Putamen (tissue), 1 donor: Measurements from ENCODE around the gene CYSTM1.

Experiments
- DNase-seq: peaks from one replicate; pipeline ENCODE4 v3.0.0-alpha.2; 2016; ENCODE audit warnings: low spot score

Gene CYSTM1, protein sequence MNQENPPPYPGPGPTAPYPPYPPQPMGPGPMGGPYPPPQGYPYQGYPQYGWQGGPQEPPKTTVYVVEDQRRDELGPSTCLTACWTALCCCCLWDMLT

DNA sequence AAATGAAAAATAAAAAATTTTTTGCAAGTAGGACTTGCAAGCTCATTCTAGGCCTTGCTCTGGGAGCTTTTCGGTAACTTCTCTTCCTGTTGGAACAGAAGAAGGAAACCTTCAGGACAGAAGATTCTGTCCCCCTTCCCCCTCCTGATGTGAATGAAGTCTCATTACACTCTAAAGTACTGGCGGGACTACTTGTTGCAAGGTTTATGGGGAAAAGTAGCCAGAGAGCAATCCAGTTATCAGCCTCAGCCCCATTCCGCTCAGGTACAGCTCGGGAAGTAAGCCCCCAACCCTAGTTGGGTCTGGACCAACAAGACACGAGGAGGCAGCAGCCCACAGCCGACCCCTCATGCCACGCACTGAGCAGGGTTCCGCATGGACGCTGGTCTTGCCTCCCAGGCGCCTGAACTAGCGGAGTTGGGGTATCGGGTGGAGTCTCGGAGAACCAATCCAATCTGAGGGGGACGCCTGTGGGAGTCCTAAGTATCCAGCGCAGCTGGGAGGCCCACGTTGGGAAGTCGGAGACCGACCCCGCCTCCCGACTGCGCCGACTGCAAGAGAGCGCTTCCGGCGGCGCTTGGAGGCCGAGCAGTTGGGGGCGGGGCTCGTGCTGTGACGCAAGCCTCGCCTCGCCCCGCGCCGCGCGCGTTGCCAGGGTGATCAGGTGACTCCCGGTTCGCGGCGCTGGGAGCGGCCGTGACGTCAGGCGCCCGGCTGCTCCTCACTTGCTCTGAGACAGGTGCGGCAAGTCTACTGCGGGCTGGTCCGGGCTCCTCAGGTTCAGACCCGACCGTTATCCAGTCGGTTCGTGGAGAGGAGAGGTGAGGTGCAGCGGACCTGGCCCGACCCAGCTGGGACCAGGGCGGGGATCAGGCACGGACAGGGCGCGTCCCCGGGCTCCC is at the start of gene CYSTM1:
TSS of gene CYSTM1 (plus strand) at position 724 of the 902 bp plus-strand sequence. CDS start 19,278 bp downstream, outside the sequence.
- DNase-seq, result peak; percentile 95

DNA sequence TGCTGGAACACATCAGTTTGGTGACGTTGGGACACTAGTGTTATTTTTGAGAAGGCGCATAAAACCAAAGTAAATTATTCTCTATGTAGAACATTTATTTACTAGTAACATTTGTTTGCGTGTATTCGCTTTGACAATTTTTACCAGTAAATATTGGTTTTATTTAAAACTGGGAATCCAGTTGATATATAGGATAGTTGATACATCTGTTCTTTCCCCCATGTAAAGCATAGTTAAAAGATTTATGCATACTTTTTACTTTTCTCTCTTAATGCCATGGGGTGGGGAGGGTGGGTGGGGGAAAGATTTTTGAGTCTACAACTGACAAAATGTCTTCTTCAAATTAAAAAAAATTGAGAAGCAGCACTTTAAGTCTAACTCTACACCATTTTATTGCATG is 49.4 kb upstream of the CYSTM1 start, which contains the start of gene IGIP:
TSS of gene IGIP (plus strand) at position 301 of the 400 bp plus-strand sequence. CDS start 2,540 bp downstream, outside the sequence.
- no peak for DNase-seq

DNA sequence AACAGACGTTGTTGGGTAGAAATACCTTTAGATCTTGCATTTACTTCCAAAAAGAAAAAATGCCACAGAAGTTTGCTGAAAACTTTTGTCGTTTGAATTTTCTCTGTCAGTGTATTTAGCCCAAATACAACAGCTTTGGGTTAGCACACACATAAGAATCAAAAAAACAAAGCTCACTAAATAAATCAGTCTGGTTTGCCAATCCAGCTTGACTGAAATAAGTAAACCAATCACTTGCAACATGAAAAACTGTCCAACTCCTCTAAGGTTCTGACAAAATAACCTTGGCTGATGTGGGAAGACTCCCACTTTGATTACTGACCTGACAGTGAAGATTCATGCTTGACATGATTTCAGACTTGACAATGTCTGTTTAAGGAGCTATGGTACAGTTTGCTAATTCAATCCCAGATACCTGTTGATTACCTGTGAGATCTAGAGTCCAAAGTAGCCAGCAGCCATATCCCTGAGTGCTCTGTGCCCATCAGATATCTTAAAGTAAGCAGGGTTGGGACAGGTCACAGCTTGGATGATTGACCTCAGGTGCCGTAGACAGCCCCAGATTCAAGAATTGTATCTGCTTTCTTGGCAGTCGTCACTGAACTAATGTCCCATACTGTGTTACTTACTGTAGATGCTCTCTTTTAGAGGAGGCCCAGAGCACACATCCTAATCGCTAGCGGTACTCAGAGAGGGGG is 48.5 kb upstream of the CYSTM1 start:
- no peak for DNase-seq

DNA sequence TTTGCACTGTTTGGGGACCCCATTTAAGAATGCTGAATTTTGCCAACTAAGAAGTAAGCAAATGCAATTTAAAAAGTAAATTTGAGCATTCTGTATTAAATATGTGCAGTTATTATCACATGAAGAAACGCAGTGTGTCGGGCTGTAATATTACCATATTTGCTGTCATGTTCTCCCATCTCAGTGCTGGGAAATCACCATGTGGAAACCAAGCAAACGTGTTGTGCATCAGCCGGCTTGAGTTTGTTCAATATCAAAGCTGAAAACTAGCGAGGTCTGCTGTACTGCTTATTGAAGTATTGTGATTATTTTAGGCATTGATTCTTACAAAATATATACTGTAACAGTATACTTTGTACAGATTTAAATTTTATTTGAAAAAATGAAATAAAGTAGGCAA is 46.6 kb upstream of the CYSTM1 start:
- no peak for DNase-seq

DNA sequence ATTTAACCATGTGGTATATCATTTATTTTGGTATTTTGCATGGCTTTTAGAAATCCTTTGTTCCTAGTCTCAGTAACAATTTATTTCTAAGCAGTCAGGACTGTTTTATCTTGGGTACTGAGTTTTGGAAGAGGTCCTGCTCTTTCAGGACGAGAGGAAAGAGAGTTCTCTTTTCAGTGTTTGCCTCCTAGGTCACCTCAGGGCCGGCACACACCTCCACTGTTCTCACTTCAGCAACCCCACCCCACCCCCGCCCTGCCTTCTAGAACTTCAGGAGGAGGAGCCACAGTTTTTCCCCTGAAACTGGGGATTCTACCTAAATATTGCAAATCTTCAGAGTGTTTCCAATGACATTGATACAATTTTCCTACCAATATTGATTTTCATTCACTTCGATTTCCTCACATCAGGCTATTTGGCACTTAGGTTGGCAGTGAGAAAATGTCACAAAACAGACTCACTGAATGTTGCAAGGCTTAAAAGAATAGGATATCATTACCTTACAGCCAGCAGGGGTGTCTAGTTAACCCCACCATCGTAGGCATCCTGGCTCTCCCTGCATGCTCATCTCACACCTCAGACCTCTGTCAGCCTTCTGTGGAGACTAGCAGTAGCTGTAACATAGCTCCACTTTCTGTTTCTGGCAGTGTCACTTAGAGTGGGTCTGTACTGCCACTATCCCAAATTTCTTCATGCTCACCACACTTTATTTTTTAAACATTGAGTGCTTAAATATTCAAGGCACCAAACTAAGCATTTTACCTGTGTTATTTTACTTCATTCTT is 43.8 kb upstream of the CYSTM1 start:
- no peak for DNase-seq

DNA sequence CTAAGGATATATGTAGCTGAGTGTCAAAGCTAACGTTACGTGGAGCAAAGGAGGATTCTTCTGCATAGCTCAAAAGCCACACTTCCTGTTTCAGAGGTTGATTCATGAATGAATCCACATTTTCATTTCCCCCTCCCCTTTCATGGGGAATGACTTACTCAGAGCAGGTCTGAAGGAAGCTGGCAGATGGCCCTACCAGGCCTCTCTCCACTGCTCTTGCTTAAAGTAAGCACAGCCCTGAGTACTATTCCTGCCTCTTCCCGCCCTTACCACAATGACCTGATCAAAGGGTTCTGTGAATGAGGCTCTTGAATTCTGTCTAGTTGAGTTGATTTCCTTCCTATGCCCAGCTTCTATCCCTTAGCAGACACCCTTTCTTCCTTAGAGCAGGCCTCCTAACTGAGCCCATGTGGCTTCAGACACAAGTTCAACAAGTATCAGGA is 43.0 kb upstream of the CYSTM1 start:
- DNase-seq, result no peak

DNA sequence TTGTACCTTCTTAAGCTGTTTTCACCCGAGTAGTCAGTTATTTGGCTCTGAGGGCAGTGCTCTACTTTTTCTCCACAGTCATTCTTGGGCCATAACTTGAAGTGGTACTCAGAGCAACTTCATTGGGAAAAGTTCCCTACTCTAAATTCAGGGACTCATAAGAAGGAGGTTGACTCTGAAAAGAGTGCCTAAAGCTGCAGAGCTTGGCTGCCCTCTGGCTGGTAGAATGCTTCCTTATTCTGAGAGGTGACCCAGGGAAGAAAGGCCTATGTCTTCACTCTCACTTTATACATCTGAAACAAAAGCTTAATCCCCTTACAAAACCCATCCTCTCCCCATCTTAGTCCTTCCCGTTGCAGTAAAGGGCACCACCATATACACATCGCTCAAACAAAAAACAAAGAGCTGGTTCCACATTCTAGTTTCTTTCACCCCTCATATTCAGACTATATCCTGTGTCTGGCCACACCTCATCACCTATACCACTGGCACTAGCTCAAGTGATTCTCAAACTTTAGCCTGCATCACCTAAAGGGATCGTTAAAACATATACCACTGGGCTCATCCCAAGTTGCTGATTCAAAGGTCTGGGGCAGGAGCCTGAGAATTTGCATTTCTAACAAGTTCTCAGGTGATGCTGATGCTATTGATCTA is 41.3 kb upstream of the CYSTM1 start:
- no peak for DNase-seq

DNA sequence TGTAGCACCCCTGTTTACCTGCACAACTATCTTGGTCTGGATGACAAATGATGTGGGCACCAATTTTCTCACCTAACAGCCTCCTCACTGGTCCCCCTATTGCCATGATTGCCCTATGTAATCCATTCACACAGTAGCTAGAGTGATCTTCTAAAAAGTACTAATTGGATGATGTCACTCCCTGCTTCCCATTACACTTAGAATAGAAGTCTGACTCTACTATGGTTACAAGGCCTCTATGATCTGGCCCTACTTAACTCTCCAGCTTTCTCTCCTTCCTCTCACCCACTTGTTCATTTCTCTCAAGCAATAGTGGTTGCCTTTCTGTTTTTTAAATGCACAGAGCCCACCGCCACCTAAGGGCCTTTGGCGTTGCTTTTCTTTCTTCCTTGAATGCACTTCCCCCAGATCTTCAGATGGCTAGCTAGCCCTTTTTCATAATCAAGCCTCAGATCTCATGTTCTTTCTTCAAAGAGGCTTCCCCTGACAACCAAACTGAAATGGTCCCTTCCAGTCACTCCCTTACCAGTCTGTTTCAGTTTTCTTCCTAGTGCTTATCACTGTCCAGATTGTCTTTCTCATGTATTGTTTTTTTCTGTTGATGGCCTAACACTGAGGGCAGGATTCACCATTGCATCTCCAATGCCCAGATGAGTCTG is 40.6 kb upstream of the CYSTM1 start:
- no peak for DNase-seq

DNA sequence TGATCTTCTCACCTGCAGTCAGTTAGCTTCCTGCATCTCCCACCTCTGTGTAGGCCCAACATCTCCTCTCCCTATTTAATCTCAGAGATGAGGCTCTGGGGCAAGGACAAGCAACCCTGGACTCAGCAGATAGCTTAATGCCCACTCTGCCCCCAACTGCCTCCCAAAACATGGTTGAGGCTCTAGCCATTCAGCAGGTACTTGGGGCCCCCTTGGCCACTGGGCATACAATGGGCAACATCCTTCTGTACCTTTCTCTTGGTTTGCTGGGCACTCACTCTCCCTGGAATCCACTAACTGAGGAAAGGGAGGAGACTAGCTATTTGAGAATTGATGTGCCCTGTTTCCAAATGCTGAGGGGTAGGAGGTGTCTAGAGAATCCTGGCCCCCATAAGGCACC is 39.9 kb upstream of the CYSTM1 start:
- DNase-seq, result no peak

DNA sequence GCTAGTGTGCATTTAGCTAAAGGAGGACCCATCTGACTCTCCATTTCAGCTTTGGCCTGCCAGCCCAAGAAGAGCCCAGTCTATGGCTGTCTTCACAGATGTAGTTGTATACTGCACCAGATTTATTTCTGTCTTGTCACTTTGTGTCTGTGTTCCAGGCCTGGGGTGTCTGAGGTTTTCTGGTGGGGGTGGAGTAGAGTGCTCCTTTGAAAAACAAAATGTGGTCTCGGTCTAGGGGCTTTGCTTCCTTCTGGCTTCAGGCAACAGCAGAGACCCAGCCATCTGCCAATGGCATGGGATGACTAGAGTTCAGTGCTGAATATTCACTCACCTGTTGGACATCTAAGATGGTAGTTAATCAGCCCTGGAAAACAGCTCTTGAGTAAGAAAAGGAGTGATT is 38.4 kb upstream of the CYSTM1 start:
- DNase-seq, result no peak

DNA sequence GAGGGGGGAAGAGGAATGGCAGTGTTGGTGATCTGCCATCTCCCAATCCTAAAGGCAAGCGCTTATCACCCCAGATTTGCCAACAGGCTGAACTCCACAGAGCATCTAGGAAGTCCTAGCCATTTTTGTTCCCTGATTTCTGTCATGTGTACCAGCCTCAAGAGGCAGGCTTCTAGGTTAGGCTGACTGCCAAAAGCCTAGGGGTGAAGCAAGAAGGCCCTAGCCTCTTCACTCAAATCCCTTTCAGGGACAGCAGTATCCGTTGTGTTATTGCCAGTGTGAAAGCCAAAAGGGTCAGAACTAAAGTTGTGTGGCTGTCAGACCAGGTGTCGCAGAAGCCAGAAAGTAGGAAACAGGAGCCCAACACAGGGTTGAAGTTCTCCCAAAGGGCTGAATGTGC is 34.6 kb upstream of the CYSTM1 start:
- DNase-seq, result no peak

DNA sequence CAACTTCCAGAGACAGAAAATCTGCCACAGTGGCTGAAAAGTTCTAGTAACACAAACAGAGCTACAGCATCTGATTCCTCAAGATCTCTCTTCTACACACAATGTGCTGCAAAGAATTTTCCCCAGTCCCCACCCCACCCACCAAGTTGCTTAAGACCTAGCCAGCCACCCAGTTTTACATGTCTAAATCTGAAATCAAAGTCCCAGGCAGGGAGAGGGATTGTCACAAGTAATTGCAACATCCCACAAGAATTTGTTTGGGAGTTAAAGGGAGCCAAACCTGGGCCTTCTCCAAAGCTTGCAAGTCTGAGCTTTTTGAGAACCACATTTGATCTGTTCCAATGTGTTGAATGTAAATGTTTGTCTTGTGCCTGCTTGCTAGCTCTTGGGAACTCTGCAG is 33.7 kb upstream of the CYSTM1 start:
- no peak for DNase-seq

DNA sequence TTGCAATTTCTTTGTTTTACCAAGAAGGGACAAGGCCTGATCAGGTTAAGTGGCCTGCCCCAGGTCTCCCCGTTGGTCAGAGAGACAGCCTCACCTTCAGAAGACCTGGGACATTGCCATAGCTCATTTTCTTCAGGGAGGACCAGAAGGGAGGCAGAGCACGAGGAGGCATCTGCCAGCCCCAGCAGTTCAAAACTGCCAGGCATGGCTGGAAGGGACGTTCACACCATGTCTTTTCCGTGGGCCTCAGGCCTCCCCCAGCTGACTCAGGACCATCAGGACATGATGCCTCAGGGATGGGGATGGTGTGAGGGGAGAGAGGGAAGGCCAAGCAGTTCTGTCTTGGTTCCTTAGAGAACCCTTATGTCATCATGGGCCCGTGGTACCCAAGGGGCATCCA is 32.7 kb upstream of the CYSTM1 start:
- no peak for DNase-seq

DNA sequence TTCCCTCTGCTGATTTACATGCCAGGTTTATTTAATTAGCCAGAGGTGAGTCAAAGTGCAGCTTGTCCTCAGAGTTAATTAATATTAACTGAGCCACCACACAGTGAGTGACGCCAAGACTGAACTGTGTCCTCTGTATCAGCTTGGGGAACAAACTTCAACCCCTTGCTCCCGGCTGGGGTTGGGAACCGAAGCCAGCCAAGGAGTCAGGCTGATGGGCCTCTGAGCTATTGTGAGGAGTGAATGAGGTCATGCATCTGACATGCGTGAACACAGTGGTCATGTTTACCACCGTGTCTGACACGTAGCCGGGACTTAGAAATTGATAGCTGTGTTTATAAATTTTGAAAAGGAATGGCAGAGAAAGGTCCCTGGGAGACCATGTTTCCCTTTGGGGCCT is 32.1 kb upstream of the CYSTM1 start:
- DNase-seq, result no peak

DNA sequence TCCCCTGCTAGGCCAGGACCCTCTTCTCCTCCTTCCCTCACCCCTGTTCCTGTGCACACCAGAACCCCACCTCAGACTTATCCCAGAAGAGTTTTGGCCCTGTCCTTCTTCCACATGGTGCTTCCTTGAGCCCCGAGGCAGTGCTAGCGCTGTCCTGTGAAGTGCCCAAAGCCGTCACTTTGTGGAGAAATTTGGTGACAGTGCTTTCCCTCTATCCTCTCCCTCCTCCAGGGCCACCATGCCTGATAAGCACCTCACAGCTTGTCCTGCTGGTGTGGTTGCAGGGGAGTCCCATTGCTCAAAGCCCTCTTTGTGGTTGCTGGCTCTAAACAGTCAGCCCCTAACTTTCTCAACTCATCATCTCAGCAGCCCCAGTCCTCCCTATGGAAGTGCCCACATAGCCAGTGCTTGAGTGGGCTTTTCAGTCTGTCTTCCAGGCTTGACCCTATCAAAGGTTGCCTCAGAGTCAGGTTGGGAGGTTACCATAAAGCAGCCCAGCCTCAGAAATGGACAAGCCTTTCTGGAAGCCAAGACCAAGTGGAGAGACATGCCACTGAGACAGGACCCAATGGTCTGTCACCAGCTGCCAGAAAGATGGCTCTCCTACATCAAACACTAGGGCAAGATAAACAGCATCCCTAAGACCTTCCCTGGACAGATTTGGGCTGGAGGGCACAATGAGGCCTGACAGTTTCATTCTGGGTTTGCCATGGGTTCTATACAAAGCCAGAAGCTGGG is 31.3 kb upstream of the CYSTM1 start:
- no peak for DNase-seq

DNA sequence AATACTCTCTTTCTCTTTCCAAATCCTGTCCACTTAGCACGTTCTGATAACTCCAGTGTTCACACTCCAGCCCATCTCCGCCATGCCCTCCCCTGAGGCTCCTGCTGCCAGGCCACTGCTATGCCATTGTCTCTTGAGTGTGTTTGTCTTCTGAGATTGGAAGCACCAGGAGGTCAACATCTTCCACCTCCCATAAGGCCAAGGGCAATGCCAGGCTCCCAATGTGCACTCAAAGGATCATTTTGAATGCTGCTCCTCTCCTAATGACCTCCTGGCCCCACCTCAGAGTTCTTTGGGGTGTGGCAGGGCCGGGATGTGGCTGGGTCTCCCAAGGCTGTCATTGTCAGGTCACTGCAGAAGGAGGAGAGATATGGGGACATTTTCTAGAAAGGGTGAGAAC is 29.7 kb upstream of the CYSTM1 start:
- DNase-seq, result no peak

DNA sequence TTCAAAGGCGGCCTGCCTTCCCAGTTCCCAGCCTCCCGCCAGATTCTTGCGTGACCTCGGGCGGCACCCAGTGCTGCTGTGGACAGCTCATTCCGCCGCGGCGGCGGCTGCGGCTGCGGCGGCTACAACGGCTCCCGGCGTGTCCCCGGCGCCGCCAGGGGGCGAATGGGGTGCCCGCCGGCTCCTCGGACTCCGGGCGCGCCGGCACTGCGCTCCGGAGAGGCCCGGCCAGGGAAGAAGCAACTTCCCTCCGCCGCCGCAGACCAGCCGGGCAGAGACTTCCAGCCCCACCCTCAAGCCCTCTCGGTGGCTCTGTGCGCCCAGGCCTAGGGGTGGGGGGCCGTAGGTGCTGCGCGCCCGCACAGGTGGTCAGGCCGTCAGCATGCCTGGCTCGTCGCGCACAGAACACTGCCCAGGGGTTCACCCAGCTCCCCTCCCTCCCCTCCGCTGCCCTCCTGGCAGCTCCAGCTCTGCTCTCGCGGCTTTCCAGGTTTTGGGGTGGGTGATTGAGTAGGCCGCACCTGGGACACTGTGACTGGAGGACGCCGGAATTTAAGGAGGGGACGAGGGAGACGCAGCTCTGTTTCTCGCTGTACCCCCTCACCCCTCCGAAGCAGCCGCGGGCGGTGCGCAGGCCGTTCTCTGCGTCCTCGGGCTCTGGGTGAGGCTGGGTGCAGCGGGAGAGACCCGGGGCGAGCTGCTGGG is 29.0 kb upstream of the CYSTM1 start:
- peak; percentile 49 for DNase-seq

DNA sequence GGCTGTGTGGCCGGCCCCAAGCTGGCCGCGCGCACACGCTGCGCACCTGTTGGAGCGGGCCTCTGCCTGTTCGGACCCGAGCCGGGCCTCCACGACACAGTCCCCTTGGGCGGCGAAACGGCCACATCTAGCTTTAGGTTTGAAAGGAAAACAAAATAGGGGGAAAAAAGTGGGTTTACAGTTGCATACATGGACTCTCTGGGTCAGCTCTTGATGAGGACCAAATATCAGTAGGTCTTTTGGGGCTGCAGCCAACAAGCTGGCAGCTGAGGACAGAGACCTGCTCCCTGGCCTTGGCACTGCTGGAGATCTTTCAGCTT is 28.5 kb upstream of the CYSTM1 start:
- DNase-seq, result no peak

DNA sequence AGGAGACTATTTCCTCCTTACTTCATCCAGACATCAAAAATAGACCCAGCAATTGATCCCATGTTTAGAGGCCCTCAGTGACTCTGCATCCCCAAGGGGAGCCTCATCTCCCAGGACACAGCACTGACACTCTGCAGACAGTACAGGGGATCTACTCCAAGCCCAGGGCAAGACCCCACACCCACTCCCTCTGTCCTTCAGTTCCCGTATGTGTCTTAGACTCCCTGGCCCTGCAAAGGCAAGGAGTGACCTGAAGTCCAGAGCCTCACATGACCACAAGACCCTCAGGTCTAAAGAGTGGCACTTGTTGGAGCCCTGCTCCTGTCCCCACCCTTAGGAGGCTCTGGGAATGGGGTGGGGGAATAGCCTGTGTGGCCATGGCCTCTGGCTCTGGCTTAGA is 27.5 kb upstream of the CYSTM1 start:
- no peak for DNase-seq

DNA sequence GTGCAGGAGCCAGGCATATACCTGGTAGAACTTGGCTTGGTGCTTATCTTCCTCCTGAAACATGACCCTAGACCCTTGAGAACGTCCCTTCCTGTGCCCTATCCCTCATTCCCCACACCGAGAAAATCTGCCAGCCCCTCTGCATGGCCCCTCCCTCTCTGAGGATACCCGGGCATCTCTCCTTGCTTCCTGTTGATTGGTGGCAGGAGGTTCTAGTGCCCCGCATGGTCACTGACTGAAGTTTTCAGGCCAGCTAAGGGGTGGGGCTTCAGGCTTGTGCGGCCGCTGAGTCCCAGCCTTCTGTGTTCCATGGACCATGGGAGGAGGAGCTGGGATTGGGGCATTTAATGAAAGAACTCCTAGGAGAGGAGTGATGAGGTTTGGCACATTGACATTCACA is 26.5 kb upstream of the CYSTM1 start:
- DNase-seq, result no peak
